Measurements from ENCODE around the gene NMU.

NMU gene

DNA sequence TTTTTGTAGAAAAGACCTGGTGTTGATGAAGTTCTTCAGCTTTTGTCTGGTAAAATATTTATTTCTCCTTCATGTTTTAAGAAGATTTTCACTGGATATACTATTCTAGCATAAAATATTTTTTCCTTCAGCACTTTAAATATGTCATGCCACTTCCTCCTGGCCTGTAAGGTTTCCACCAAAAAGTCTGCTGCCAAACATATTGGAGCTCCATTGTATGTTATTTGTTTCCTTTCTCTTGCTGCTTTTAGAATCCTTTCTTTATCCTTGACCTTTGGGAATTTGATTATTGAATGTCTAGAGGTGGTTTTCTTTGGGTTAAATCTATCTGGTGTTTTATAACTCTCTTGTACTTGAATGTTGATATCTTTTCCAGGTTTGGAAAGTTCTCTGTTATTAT is 35.6 kb upstream of the NMU start:
- TF ChIP-seq, protein P1, sequence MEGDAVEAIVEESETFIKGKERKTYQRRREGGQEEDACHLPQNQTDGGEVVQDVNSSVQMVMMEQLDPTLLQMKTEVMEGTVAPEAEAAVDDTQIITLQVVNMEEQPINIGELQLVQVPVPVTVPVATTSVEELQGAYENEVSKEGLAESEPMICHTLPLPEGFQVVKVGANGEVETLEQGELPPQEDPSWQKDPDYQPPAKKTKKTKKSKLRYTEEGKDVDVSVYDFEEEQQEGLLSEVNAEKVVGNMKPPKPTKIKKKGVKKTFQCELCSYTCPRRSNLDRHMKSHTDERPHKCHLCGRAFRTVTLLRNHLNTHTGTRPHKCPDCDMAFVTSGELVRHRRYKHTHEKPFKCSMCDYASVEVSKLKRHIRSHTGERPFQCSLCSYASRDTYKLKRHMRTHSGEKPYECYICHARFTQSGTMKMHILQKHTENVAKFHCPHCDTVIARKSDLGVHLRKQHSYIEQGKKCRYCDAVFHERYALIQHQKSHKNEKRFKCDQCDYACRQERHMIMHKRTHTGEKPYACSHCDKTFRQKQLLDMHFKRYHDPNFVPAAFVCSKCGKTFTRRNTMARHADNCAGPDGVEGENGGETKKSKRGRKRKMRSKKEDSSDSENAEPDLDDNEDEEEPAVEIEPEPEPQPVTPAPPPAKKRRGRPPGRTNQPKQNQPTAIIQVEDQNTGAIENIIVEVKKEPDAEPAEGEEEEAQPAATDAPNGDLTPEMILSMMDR (IDR thresholded peaks at IDR 0.05; ENCODE audit: insufficient read depth, missing control alignments): no peak
- DNase-seq (ENCODE audit: insufficient read length, low spot score) (no peak), FAIRE-seq (no peak)

DNA sequence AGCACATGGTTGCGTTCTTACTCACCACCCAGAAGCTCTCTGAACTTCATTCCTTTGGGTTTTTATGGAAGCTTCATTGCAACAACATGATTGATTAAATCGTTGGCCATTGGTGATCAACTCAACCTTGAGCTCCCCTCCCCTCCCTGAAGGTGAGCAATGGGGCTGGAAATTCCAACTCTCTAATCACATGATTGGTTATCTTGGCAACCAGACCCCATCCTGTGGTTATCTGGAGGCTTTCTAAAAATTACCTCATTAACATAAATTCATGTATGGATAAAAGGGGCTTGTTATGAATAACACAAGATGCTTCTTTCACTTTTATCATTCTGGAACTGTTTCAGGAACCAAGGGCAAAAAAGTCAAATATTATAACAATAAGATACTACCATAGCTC is 34.6 kb upstream of the NMU start:
- TF ChIP-seq, protein P1 (IDR thresholded peaks at IDR 0.05; ENCODE audit: insufficient read depth, missing control alignments): no peak

DNA sequence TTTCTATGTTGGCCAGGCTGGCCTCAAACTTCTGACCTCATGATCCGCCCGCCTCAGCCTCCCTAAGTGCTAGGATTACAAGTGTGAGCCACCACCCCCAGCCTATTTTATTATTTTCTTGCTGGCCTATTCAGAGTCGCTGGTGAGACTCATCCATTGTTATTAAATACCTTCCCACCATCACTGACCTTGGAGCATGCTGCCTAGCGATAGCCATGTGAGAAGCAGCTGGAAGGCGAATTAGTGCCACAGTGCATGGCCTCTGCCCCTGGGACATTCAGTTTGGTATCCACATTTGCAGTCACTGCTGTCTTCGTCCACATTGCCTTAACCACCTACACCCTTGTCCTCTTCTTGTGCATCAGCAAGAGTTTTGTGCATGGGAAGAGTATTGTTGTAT is 32.4 kb upstream of the NMU start:
- FAIRE-seq (no peak), DNase-seq (ENCODE audit: insufficient read length, low spot score) (no peak)
- TF ChIP-seq, protein P1 (IDR thresholded peaks at IDR 0.05; ENCODE audit: insufficient read depth, missing control alignments): no peak

More for the DNA sequence above, 34.6 kb upstream of the NMU start:
- FAIRE-seq: no peak
- no peak for DNase-seq (ENCODE audit: insufficient read length, low spot score)

DNA sequence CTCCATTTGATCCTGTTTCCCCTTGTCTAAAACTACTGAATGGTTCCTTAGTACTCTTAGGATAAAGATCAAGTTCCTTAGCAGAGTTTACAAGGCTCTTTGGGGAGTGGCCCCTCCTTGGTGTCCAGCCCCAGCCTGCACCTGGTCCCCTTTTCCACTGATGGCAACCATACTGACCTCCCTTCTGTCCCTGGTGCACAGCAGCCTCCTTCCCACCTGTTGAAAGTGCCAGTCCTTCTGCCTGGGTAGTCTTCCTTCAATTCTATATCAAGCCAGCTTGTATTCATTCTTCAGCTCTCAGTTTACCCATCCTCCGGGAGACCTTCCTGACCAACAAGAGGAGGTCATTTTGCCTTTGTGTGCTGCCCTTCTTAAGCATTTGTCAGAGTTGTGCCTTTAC is 30.4 kb upstream of the NMU start:
- TF ChIP-seq, protein P1 (IDR thresholded peaks at IDR 0.05; ENCODE audit: insufficient read depth, missing control alignments): no peak
- DNase-seq (ENCODE audit: insufficient read length, low spot score) (no peak), FAIRE-seq (no peak)

DNA sequence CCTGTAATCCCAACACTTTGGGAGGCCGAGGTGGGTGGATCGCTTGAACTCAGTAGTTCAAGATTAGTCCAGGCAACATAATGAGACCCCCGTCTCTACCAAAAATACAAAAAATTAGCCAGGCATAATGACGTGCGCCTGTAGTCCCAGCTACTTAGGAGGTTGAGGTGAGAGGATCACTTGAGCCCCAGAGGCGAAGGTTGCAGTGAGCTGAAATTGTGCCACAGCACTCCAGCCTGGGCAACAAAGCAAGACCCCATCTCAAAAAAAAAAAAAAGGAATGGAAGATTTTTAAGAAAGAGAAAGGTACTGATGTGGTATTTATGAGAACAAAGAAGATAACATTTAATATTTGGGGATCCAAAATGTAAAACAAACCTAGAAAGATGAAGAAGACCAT is 27.0 kb upstream of the NMU start:
- DNase-seq (ENCODE audit: insufficient read length, low spot score) (no peak), FAIRE-seq (no peak)
- TF ChIP-seq, protein P1 (IDR thresholded peaks at IDR 0.05; ENCODE audit: insufficient read depth, missing control alignments): no peak

DNA sequence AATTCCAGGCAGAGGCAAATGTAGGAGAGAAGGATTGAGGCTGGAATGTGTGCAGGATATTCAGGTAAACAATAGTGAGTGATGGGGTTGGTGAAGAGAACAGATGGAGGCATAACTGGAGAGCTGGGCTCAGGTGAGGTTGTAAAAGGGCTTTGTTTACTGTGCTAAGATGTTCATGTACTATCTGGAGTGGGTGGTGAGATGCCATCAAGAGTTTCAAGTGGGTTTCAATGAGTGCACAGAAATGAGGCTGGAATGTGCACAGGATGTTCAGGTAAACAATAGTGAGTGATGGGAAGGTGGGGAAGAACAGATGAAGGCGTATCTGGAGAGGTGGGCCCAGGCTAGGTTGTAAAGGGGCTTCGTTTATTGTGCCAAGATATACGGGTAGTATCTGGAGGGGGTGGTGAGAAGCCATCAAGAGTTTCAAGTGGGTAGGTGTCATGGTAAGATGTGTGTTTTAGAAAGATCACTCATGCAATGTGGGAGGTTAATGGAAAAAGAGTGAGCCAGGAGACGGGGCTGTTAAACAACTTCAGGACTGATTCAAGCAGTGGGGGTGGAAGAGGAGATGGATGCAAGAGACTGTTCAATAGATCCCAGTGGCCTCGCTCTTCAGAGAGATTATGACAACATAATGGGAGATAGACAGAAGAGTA is 25.4 kb upstream of the NMU start:
- FAIRE-seq (no peak), DNase-seq (ENCODE audit: insufficient read length, low spot score) (no peak)
- TF ChIP-seq, protein P1 (IDR thresholded peaks at IDR 0.05; ENCODE audit: insufficient read depth, missing control alignments): no peak

DNA sequence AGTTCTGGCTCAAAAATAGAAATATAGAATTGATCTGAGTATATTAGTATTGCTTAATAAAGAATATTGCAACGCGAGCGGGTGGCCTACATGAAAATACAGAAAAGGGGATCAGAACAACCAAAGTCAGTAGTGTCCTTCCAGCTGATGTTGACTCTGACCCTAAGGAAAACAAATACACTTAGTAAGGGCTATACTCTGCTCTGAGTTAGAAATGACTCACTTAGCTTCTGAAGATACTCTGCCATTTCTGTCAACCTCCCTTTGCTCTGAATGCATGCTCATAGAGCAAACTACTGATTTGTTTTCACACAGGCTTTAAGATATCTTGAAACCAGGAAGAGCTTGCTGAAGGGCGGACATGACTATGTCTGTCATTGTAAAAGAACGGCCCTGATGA is 22.6 kb upstream of the NMU start:
- DNase-seq (ENCODE audit: insufficient read length, low spot score) (no peak), FAIRE-seq (no peak)
- TF ChIP-seq, protein P1 (IDR thresholded peaks at IDR 0.05; ENCODE audit: insufficient read depth, missing control alignments): no peak
